GM18867 (cell line): Measurements from ENCODE around the gene TMEM14B.
"Not testable (repeated sequence)": the region's sequence is repeated elsewhere in the genome, so short reads cannot be mapped to it uniquely, and the experiment has no call there.

Experiments used
- ATAC-seq: cut with Tn5 transposase; IDR thresholded peaks from one replicate; pipeline ENCODE4 v1.9.1; 2021; ENCODE audit warnings: mild to moderate bottlenecking, moderate library complexity; ENCODE audit not compliant: unreplicated experiment

Gene TMEM14B

DNA sequence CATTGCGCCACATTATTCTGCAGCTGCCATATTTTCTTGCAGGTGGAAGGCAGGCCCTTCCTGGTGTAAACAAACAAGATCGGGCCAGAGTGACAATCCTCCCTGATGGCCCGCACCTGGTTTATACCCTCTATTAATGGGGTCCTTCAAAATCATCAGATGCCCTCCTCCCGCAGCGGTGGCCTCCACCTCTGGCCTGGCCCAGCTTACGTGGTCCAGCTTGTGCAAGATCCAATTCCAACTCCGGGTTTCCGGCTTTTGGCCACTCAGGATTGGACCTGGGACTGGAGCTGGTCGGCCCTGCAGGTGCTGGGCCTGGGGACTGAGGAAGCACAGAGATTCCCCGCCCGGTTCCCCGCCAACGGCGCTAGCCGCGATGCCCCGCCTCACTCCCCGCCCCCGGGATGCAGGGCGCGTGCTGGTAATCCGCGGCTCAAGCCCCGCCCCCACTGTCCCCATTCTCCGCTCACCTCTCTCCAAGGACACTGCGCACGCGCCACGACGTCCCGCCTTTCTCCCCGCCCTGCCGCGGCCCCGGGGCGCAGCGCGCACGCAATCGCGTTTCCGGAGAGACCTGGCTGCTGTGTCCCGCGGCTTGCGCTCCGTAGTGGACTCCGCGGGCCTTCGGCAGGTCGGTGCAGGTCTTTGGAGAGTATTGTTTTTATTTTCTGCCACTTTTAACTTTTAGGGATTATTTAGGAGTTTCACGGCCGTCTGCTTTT, at the start of gene TMEM14B:
Gene TMEM14B (plus strand): TSS at position 555 of the 722 bp plus-strand sequence. CDS start 1,441 bp downstream, outside the sequence.
- ATAC-seq, result peak; percentile 95

GRCh38 chr6:10713962-10714361, 33.6 kb upstream of the TMEM14B start:
- no peak for ATAC-seq

DNA sequence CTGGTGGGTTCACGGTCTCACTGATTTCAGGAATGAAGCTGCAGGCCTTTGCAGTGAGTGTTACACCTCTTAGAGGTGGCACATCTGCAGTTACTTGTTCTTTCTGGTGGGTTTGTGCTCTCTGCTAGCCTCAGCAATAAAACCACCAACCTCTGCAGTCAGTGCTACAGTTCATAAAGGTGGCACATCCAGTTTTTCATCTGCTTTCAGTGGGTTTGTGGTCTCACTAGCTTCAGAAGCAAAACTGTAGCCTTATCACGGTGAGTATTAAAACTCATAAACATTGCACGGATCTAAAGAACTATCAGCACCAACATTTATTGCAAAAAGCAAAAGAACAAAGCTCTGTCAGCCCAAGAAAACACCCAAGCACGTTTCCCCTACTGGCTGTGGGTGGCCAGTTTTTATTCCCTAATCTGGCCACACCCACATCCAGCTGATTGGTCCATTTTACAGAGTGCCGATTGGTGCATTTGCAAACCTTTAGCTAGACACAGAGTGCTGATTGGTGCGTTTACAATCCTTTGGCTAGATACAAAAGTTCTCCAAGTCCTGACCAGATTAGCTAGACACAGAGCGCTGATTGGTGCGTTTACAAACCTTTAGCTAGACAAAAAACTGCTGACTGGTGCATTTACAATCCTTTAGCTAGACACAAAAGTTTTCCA, 28.2 kb upstream of the TMEM14B start:
- no peak for ATAC-seq

DNA sequence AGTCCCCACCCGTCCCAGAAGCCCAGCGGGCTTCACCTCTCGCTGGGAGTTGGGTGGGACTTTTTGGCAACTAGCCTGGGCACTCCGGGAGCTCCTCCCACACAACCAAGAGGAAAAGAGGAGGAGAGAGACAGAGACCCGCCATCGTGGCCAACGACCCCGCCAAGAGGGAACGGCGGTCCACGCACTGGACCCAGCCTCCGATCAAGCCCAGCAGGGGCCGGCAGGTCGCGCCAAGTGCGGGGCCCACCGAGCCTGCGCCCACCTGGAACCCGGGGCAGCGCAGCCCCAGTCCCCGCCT, 27.7 kb upstream of the TMEM14B start:
- ATAC-seq, result no peak

DNA sequence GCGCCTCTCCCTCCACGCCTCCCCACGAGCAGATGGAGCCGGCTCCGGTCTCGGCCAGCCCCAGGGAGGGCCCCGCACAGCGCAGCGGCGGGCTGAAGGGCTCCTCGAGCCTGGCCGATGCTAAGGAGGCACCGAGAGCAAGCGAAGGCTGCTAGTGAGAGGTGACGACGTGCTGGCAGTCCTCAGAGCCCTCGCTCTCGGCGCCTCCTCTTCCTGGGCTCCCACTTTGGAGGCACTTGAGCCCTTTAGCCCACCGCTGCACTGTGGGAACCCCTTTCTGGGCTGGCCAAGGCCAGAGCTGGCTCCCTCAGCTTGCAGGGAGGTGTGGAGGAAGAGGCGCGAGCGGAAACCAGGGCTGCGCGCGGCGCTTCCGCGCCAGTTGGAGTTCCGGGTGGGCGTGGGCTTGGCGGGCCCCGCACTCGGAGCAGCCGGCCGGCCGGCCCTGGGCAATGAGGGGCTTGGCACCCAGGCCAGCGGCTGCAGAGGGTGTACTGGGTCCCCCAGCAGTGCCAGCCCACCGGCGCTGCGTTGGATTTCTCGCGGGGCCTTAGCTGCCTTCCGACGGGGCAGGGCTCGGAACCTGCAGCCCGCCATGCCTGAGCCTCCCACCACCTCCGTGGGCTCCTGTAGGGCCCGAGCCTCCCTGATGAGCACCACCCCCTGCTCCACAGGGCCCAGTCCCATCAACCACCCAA, 27.2 kb upstream of the TMEM14B start:
- ATAC-seq, result peak; percentile 33

- not testable (repeated sequence) for ATAC-seq
These were observed 26.4 kb upstream of the TMEM14B start for GRCh38 chr6:10720960-10721849.

DNA sequence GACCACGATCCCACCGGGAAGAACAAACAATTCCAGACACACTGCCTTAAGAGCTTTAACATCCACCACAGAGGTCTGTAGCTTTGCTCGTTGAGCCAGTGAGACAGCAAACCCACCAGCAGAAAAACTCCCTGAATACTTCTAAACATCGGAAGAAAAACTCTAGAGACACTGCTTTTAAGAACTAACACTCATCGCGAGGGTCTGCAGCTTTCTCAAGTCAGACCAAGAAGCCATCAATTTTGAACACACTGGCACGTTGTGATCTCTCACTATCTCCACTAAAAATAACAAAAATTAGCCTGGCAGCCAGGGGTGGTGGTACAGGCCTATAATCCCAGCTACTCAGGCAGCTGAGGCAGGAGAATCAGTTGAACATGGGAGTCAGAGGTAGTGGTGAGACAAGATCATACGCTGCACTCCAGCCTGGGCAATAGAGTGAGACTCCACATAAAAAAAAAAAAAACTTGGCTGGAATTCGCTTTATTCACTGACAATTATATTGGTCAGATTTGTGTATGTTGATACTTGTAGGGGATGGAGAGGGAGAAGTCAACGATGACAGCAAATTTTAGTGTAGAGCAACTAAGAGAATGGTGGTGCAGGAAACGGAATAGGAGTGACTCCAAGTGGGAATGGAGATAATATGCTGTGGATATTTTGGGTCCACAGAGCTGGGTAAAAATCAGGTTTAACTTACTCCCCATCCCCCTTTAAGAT, 25.6 kb upstream of the TMEM14B start:
- no peak for ATAC-seq

DNA sequence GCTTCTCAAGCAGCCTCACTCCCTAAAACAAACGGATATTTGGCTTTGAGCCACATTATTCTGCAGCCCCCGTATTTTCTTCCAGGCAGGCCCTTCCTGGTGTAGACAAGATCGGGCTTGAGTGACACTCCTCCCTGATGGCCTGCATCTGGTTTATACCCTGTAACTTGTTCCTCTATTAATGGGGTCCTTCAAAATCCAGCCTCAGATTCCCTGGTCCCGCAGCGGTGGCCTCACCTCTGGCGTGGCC, 25.1 kb upstream of the TMEM14B start:
- no peak for ATAC-seq

DNA sequence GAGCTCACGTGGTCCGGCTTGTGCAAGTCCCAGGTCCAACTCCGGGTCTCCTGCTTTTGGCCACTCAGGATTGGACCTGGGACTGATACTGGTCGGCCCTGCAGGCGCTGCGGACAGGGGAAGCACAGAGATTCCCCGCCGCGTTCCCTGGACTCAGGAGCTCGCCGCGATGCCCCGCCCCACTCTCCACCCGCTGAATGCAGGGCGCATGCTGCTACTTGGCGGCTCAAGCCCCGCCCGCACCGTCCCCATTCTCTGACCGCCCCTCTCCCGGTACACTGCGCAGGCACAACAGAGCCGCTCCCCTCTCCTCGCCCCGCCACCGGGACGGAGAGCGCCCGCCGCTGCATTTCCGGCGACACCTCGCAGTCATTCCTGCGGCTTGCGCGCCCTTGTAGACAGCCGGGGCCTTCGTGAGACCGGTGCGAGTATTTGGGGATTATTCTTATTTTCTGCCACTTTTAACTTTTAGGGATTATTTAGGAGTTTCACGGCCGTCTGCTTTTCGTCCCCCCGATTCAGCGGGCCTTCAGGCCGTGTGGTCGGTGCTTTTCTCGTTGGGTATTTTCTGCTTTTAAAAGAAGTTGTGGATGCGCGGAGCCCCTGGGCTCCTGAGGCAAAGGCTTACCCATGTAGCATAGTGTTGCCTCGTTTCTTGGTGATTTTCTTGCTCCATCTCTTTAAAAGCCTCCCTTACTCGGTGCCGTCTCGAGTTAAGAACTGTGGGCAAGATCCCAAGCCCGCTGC, 24.6 kb upstream of the TMEM14B start, which contains the start of gene TMEM14C:
Gene TMEM14C (plus strand): TSS at position 251 of the 747 bp plus-strand sequence. CDS start 1,544 bp downstream, outside the sequence.
- ATAC-seq, result peak; percentile 92

DNA sequence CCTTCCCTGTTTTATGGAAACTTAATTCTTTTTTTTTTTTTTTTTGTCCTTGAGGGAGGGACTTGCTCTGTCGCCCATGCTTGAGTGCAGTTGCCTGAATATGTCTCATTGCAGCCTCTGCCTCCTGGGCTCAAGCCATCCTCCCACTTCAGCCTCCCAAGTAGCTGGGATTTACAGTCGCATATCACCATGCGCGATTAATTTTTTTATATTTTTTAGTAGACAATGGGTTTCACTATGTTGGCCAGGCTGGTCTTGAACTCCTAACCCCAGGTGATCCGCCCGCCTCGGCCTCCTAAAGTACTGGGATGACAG, 24.1 kb upstream of the TMEM14B start:
- no peak for ATAC-seq

DNA sequence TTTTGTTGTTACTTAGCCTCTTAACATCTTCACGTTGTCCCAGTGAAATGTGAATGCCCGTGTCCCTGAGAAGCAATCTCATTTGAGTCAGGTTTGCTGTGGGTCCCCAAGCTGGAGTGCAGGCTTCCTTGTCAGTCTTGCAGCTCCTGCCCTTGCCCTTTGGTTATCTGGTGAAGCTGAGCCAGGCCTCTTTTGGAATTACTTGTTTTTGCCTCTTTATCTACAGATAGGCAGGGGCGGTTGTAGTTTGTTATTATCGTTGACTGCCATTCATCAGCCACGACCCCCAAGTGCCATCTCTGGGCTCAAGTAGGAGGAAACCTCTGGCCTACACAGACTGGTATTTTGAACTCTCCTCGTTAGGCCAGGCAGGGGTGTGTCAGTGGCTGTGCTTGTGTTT, 22.6 kb upstream of the TMEM14B start:
- ATAC-seq, result no peak

DNA sequence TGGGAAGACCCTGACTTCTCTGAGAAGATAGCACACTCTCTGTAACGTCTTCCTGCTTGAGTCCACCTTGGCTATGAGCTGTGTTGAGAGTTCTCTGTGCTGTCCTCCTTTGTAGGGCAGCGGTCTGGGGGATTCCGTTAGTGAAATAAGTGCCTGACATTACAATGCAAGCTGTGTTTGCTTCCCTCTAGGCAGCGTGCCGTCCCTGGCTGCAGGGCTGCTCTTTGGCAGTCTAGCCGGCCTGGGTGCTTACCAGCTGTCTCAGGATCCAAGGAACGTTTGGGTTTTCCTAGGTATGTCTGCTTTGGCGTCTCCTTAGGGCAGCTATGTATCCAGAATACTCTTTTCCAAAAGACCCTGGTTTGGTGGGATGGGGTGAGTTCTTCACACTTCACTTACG, 21.9 kb upstream of the TMEM14B start:
- no peak for ATAC-seq

- ATAC-seq, result no peak
These were observed 17.4 kb upstream of the TMEM14B start for GRCh38 chr6:10730254-10730653.

- ATAC-seq, result no peak
These were observed 14.4 kb upstream of the TMEM14B start for GRCh38 chr6:10733151-10733715.

GRCh38 chr6:10733863-10734262, 13.7 kb upstream of the TMEM14B start:
- no peak for ATAC-seq

GRCh38 chr6:10736731-10737130, 10.9 kb upstream of the TMEM14B start:
- no peak for ATAC-seq

GRCh38 chr6:10740061-10740460, 7.5 kb upstream of the TMEM14B start:
- ATAC-seq, result no peak

DNA sequence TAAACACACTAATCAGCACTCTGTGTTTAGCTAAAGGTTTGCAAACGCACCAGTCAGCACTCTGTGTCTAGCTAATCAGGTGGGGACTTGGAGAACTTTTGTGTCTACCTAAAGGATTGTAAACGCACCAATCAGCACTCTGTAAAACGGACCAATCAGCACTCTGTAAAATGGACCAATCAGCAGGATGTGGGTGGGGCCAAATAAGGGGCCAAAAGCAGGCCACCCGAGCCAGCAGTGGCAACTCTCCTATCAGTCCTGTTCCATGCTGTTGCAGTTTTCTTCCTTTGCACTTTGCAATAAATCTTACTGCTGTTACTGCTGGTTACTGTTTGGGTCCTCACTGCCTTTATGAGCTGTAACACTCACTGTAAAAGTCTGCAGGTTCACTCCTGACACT, 6.0 kb upstream of the TMEM14B start:
- not testable (repeated sequence) for ATAC-seq

GRCh38 chr6:10742251-10742650, 5.4 kb upstream of the TMEM14B start:
- ATAC-seq, result no peak

DNA sequence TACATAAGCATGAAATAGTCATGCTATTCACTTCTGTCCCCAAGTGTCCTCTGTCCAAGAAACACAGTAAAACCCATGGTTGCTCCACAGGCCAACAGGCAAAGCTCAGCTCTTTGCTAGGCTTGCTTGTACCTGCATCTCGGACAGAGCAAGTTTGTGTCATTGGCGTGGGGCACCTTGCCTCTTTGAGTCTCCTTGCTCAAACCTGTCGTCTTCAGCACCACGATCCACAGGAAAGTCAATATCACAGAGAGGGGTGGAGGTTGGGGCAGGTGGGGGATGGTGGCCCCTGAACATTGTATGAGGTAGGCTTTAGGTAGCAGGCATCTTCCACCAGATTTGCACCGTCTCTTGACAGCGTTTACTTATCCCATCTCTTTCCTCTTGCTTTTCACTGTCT, 4.1 kb upstream of the TMEM14B start:
- no peak for ATAC-seq
